Breast epithelium (tissue), 4 donors: ENCODE measurements around the gene SERPINA1. TPM values are rescaled to one million over a fixed set of nuclear protein-coding genes. Genes with fewer than 3 reads are reported as not detected.
"Not testable (repeated sequence)": the region's sequence is repeated elsewhere in the genome, so short reads cannot be mapped to it uniquely, and the experiment has no call there.

Source experiments
- DNase-seq, 2 donors: peaks; one replicate each; pipeline ENCODE4 v3.0.0-alpha.2; 2019; ENCODE audit warnings: low spot score in 2 of 2
- H3K27ac ChIP-seq, 2 donors: fragments of 200-600 bp; sonication (generic) in 1 of 2; one replicate each; pipeline ENCODE4 v1.5.1; 2016 to 2019; ENCODE audit warnings: mild to moderate bottlenecking in 1 of 2
- H3K27me3 ChIP-seq, 2 donors: fragments of 200-600 bp; sonication (generic) in 1 of 2; one replicate each; pipeline versions ENCODE4 v1.5.1 to v1.6.0; 2017 to 2019; ENCODE audit warnings: control low read depth in 1 of 2, mild to moderate bottlenecking in 1 of 2
- H3K36me3 ChIP-seq: fragments of 200-600 bp; one replicate; pipeline ENCODE4 v1.5.1; 2019
- H3K4me1 ChIP-seq, 2 donors: fragments of 200-600 bp; sonication (generic); one replicate each; pipeline ENCODE4 v1.5.1; 2016 to 2019; ENCODE audit warnings: control low read depth in 1 of 2
- H3K4me3 ChIP-seq, 3 donors: fragments of 200-600 bp; sonication (generic); 1 replicate in 2 of 3; 2 replicates in 1 of 3; pipeline ENCODE4 v1.5.1; 2016 to 2019; ENCODE audit warnings: mild to moderate bottlenecking in 3 of 3, moderate library complexity in 2 of 3
- H3K9me3 ChIP-seq, 2 donors: fragments of 200-600 bp; sonication (generic) in 1 of 2; one replicate each; pipeline ENCODE4 v1.5.1; 2016 to 2019; ENCODE audit warnings: control low read depth in 1 of 2
- POLR2A ChIP-seq: fragments of 450-650 bp; IDR thresholded peaks from one replicate; pipeline ENCODE4 v1.6.1; 2016; ENCODE audit warnings: antibody characterized with exemption, mild to moderate bottlenecking, moderate library complexity
- POLR2AphosphoS5 ChIP-seq, 3 donors: sonication (generic); formaldehyde crosslinking; IDR thresholded peaks; one replicate each; pipeline ENCODE4 v1.6.1; 2017; ENCODE audit warnings: antibody characterized with exemption in 3 of 3
- intact Hi-C: fragments of 100-400 bp; cut with DNase I; formaldehyde crosslinking; loops from one replicate; pipeline ENCODE4 v1.15.1; 2023; ENCODE audit warnings: low total_unique reads
- total RNA-seq, 3 donors: library from RNA; depleted of rRNA; stranded (reverse); fragments of >200 nt; gene quantifications; one replicate each; pipeline ENCODE4 v1.1.0, GENCODE V29; 2016
- TF ChIP-seq, protein P1 (sequence below), 3 donors: fragments of 450-650 bp; IDR thresholded peaks; one replicate each; pipeline ENCODE4 v1.5.1; 2016 to 2017; ENCODE audit warnings: antibody characterized with exemption in 3 of 3, mild to moderate bottlenecking in 3 of 3, moderate library complexity in 3 of 3

SERPINA1 gene
- total RNA-seq, 3 donors from 2014 or later = 7.5 to 200 (median 42.6) TPM

GRCh38 chr14:94423453-94424056 is 35.2 kb upstream of the SERPINA1 start:
- no peaks in the 10 kb centered on the region for H3K36me3 ChIP-seq
- no peak overlapping the region for H3K27ac ChIP-seq
- no peaks in the 10 kb centered on the region for H3K4me1 ChIP-seq
- no peak for TF ChIP-seq POLR2AphosphoS5 (IDR thresholded peaks at IDR 0.05)
- TF ChIP-seq, protein P1, sequence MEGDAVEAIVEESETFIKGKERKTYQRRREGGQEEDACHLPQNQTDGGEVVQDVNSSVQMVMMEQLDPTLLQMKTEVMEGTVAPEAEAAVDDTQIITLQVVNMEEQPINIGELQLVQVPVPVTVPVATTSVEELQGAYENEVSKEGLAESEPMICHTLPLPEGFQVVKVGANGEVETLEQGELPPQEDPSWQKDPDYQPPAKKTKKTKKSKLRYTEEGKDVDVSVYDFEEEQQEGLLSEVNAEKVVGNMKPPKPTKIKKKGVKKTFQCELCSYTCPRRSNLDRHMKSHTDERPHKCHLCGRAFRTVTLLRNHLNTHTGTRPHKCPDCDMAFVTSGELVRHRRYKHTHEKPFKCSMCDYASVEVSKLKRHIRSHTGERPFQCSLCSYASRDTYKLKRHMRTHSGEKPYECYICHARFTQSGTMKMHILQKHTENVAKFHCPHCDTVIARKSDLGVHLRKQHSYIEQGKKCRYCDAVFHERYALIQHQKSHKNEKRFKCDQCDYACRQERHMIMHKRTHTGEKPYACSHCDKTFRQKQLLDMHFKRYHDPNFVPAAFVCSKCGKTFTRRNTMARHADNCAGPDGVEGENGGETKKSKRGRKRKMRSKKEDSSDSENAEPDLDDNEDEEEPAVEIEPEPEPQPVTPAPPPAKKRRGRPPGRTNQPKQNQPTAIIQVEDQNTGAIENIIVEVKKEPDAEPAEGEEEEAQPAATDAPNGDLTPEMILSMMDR (IDR thresholded peaks at IDR 0.05) = peak in 2 of 3 donors; percentile 35 to 56
- no peak overlapping the region for H3K4me3 ChIP-seq
- H3K27me3 ChIP-seq = no peaks in the 10 kb centered on the region
- no peaks in the 10 kb centered on the region for H3K9me3 ChIP-seq
- intact Hi-C loops = no loop called here
- peak; percentile 25 to 68 for DNase-seq

DNA sequence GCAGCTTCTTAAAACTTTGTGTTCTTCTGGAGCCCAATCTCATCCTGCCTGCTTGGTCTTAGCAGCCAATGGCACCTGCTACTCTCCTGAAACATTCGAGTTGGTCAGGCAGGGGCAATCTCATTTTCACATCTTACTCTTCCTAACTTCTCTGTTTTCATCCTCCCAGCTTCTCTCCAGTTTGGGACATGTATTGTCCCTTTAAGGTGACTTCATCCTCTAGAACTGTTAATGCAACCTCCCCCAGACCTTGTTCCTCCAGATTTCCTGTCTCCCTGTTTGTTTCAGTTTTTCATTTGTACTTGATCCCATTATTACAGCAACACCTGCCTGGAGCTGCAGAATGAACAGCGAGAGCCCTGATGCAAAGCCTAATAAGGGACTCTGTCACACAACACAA is 32.9 kb upstream of the SERPINA1 start:
- H3K36me3 ChIP-seq = no peaks in the 10 kb centered on the region
- intact Hi-C loops = no loop called here
- no peak for DNase-seq

DNA sequence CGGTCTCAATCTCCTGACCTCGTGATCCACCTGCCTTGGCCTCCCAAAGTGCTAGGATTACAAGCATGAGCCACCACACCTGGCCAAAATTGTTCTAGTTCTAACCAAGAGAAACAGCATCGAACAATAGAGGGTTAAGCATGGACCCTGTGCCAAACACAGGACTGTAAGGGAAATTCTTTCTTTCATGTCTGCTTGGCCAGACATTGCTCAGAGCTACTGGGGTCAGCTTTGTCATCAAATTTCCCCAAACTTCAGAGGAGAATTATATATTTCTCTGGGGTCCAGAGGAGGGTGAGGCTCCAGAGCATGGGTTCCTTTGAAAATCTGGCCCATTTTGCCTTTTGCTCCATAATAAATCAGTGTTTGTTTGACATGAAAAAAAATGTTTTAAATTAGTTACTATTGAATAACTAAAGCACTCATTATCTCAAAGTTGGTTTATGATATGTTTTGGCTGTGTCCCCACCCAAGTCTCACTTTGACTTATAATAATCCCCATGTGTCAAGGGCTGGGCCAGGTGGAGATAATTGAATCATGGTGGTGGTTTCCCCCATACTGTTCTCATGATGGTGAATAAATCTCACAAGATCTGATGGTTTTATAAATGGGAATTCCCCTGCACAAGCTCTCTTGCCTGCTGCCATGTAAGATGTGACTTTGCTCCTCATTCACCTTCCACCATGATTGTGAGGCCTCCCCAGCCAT is 29.2 kb upstream of the SERPINA1 start:
- H3K4me3 ChIP-seq, H3K36me3 ChIP-seq, H3K27ac ChIP-seq, H3K27me3 ChIP-seq, DNase-seq, H3K9me3 ChIP-seq, H3K4me1 ChIP-seq, intact Hi-C loops: not testable (repeated sequence)

More for the DNA sequence above, 32.9 kb upstream of the SERPINA1 start:
- Histone ChIP-seq H3K4me3 (no peak overlapping the region), H3K27ac (no peak overlapping the region), H3K9me3 (no peaks in the 10 kb centered on the region), H3K4me1 (no peaks in the 10 kb centered on the region), H3K27me3 (no peaks in the 10 kb centered on the region)
- TF ChIP-seq POLR2A (no peak), POLR2AphosphoS5 (IDR thresholded peaks at IDR 0.05) (no peak)
- TF ChIP-seq, protein P1 (IDR thresholded peaks at IDR 0.05) = no peak

GRCh38 chr14:94412671-94413638 is 24.6 kb upstream of the SERPINA1 start:
- no peak overlapping the region for H3K27ac ChIP-seq
- H3K4me3 ChIP-seq = no peak overlapping the region
- no peaks in the 10 kb centered on the region for H3K27me3 ChIP-seq
- H3K4me1 ChIP-seq = no peaks in the 10 kb centered on the region
- H3K36me3 ChIP-seq = no peaks in the 10 kb centered on the region
- intact Hi-C loops = loop anchor here (1.0 kb wide), 1 partner anchor 39 kb away; no protein-coding TSS in a partner anchor
- no peak for DNase-seq
- H3K9me3 ChIP-seq = peaks cover 0 to 6% of the 10 kb centered on the region in 2 donors
- TF ChIP-seq POLR2A = no peak
- TF ChIP-seq POLR2AphosphoS5 (IDR thresholded peaks at IDR 0.05) = no peak
- TF ChIP-seq, protein P1 (IDR thresholded peaks at IDR 0.05) = no peak

DNA sequence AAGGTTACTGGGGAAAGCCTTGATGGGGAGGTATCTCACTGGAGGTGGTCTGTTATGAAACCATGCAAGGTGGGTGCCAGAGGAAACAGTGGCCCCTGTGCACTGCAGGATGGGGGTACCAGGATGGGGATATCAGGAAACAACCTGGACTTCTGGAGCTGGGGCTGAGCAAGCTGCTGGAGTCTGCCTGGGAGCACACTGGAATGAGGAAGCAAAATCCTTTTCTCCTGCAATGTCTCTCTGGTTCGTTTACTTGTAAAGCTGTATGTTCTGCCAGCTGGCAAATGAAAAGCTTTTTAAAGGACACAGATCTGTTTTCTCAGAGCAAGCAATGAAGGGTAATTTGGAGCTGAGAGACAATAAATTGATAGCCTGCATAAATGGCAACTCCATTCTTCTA is 23.2 kb upstream of the SERPINA1 start:
- TF ChIP-seq POLR2A (no peak), POLR2AphosphoS5 (IDR thresholded peaks at IDR 0.05) (no peak)
- TF ChIP-seq, protein P1 (IDR thresholded peaks at IDR 0.05) = no peak
- H3K4me1 ChIP-seq = no peaks in the 10 kb centered on the region
- H3K27ac ChIP-seq = no peak overlapping the region
- H3K27me3 ChIP-seq = no peaks in the 10 kb centered on the region
- H3K36me3 ChIP-seq = no peaks in the 10 kb centered on the region
- peaks cover 0 to 17% of the 10 kb centered on the region in 2 donors for H3K9me3 ChIP-seq
- H3K4me3 ChIP-seq = no peak overlapping the region
- no peak for DNase-seq
- intact Hi-C loops = no loop called here

DNA sequence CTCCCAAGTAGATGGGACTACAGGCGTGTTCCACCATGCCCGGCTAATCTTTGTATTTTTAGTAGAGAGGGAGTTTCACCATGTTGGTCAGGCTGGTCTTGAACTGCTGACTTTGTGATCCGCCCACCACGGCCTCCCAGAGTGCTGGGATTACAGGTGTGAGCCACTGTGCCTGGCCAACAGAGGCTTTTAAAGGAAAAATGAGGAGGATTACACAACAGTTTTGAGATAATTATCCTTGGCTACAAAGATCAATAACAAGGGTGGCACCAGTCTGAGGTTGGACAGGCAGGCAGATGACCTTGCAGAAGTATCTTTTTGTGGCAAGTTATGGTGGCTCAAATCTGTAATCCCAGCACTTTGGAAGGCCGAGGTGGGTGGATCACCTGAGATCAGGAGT is 21.0 kb upstream of the SERPINA1 start:
- H3K4me3 ChIP-seq, H3K27me3 ChIP-seq, intact Hi-C loops, H3K36me3 ChIP-seq, H3K27ac ChIP-seq, H3K4me1 ChIP-seq, DNase-seq: not testable (repeated sequence)
- peaks cover 0 to 17% of the 10 kb centered on the region in 2 donors for H3K9me3 ChIP-seq
